ENCODE results near the gene SLC35F4. TPM values are rescaled to one million over a fixed set of nuclear protein-coding genes. Genes with fewer than 3 reads are reported as not detected.
"Not testable (repeated sequence)": the region's sequence is repeated elsewhere in the genome, so short reads cannot be mapped to it uniquely, and the experiment has no call there.

Gene SLC35F4
- total RNA-seq, 1 donor from 2014 or later = 0.14 TPM

- Mint-ChIP-seq H3K36me3 (ENCODE audit: insufficient read depth) (no peaks in the 10 kb centered on the region), H3K4me1 (ENCODE audit: low read depth) (no peaks in the 10 kb centered on the region), H3K9me3 (ENCODE audit: low read depth) (peaks cover 8% of the 10 kb centered on the region), H3K27me3 (no peaks in the 10 kb centered on the region), H3K4me3 (ENCODE audit: low read depth) (no peak overlapping the region), H3K27ac (no peak overlapping the region)
- no peak for DNase-seq (ENCODE audit: low spot score, unreplicated experiment)
- no peak for TF ChIP-seq CTCF (IDR thresholded peaks at IDR 0.05; ENCODE audit: unreplicated experiment)
Observed at GRCh38 chr14:57760896-57761295, 105.0 kb downstream of the SLC35F4 start.

GRCh38 chr14:57755018-57755521 is 110.8 kb downstream of the SLC35F4 start:
- no peak for DNase-seq (ENCODE audit: low spot score, unreplicated experiment)
- Mint-ChIP-seq H3K36me3 (ENCODE audit: insufficient read depth) (no peaks in the 10 kb centered on the region), H3K27me3 (no peaks in the 10 kb centered on the region), H3K4me3 (ENCODE audit: low read depth) (no peak overlapping the region), H3K9me3 (ENCODE audit: low read depth) (peaks cover 4% of the 10 kb centered on the region), H3K27ac (no peak overlapping the region), H3K4me1 (ENCODE audit: low read depth) (peaks cover 8% of the 10 kb centered on the region)
- TF ChIP-seq CTCF (IDR thresholded peaks at IDR 0.05; ENCODE audit: unreplicated experiment) = no peak

GRCh38 chr14:57754527-57754926 is 111.4 kb downstream of the SLC35F4 start:
- TF ChIP-seq CTCF (IDR thresholded peaks at IDR 0.05; ENCODE audit: unreplicated experiment) = no peak
- no peaks in the 10 kb centered on the region for H3K27me3 Mint-ChIP-seq

GRCh38 chr14:57753821-57754220 is 112.1 kb downstream of the SLC35F4 start:
- Mint-ChIP-seq H3K4me3 (ENCODE audit: low read depth) (no peak overlapping the region), H3K27ac (no peak overlapping the region), H3K9me3 (ENCODE audit: low read depth) (no peaks in the 10 kb centered on the region), H3K27me3 (no peaks in the 10 kb centered on the region), H3K36me3 (ENCODE audit: insufficient read depth) (no peaks in the 10 kb centered on the region), H3K4me1 (ENCODE audit: low read depth) (peaks cover 8% of the 10 kb centered on the region)
- no peak for TF ChIP-seq CTCF (IDR thresholded peaks at IDR 0.05; ENCODE audit: unreplicated experiment)
- no peak for DNase-seq (ENCODE audit: low spot score, unreplicated experiment)

More at GRCh38 chr14:57754527-57754926, 111.4 kb downstream of the SLC35F4 start:
- H3K36me3 Mint-ChIP-seq (ENCODE audit: insufficient read depth) = no peaks in the 10 kb centered on the region
- DNase-seq (ENCODE audit: low spot score, unreplicated experiment) = no peak
- H3K27ac Mint-ChIP-seq = no peak overlapping the region
- no peak overlapping the region for H3K4me3 Mint-ChIP-seq (ENCODE audit: low read depth)
- H3K9me3 Mint-ChIP-seq (ENCODE audit: low read depth) = no peaks in the 10 kb centered on the region
- H3K4me1 Mint-ChIP-seq (ENCODE audit: low read depth) = peaks cover 8% of the 10 kb centered on the region

DNA sequence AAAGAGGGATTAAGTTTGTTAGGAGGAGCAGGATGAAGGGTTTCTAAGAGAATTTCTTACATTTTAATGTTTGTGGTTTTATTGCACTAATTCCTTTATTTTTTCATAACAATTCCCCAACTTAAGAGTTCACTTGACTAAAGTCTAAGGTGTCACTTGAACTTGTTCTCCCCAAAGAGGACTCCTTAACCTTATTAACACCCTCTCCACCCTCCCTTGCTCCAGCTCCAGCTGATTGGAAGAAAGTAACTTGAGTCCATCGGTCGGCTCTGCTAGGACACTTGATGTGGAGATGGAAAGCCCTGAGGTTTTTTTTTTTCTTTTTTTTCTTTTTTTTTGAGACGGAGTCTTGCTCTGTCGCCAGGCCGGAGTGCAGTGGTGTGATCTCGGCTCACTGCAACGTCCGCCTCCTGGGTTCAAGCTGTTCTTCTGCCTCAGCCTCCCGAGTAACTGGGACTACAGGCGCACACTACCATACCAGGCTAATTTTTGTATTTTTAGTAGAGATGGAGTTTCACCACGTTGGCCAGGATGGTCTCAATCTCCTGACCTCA is 113.7 kb downstream of the SLC35F4 start:
- H3K4me1 Mint-ChIP-seq (ENCODE audit: low read depth) = not testable (repeated sequence)

GRCh38 chr14:57751400-57751799 is 114.5 kb downstream of the SLC35F4 start:
- Mint-ChIP-seq H3K4me1 (ENCODE audit: low read depth) (peaks cover 8% of the 10 kb centered on the region), H3K27me3 (no peaks in the 10 kb centered on the region), H3K36me3 (ENCODE audit: insufficient read depth) (no peaks in the 10 kb centered on the region), H3K27ac (no peak overlapping the region), H3K4me3 (ENCODE audit: low read depth) (no peak overlapping the region), H3K9me3 (ENCODE audit: low read depth) (no peaks in the 10 kb centered on the region)
- DNase-seq (ENCODE audit: low spot score, unreplicated experiment) = no peak
- no peak for TF ChIP-seq CTCF (IDR thresholded peaks at IDR 0.05; ENCODE audit: unreplicated experiment)

More for the DNA sequence above, 113.7 kb downstream of the SLC35F4 start:
- not testable (repeated sequence) for H3K36me3 Mint-ChIP-seq (ENCODE audit: insufficient read depth); DNase-seq (ENCODE audit: low spot score, unreplicated experiment); H3K27ac Mint-ChIP-seq; H3K4me3 Mint-ChIP-seq (ENCODE audit: low read depth); H3K9me3 Mint-ChIP-seq (ENCODE audit: low read depth); H3K27me3 Mint-ChIP-seq
